Stimulated activated CD4-positive, alpha-beta T cell treated with anti-CD3 and anti-CD28 coated beads, Interleukin-1b, Interleukin-23, amount 100 ng/mL, for 1 hour (primary cell): Measurements from ENCODE around the gene FAM193B.

Experiments
- DNase-seq, 2 donors: peaks; one replicate each; pipeline ENCODE4 v3.0.0-alpha.2; 2020; ENCODE audit warnings: low read depth in 2 of 2

FAM193B gene

GRCh38 chr5:177515580-177515979, 38.8 kb downstream of the FAM193B start:
- no peak for DNase-seq

- no peak for DNase-seq
Observed at GRCh38 chr5:177514541-177514940, 39.8 kb downstream of the FAM193B start.

- no peak for DNase-seq
Observed at GRCh38 chr5:177513500-177513899, 40.9 kb downstream of the FAM193B start.

GRCh38 chr5:177512736-177513380, 41.5 kb downstream of the FAM193B start:
- no peak for DNase-seq

GRCh38 chr5:177511796-177512675, 42.3 kb downstream of the FAM193B start:
- DNase-seq = no peak

- DNase-seq = no peak
Observed at GRCh38 chr5:177511181-177511580, 43.2 kb downstream of the FAM193B start.

GRCh38 chr5:177510567-177511053, 43.8 kb downstream of the FAM193B start:
- no peak for DNase-seq

- no peak for DNase-seq
Observed at GRCh38 chr5:177509991-177510566, 44.3 kb downstream of the FAM193B start.

- DNase-seq = no peak
Observed at GRCh38 chr5:177509381-177509951, 44.9 kb downstream of the FAM193B start, which contains the start of gene DOK3. Gene DOK3, minus strand, starts transcription at chr5:177509826. Its CDS starts 286 bp downstream, at chr5:177509540.

- no peak for DNase-seq
Observed at GRCh38 chr5:177508837-177509236, 45.5 kb downstream of the FAM193B start.

- no peak for DNase-seq
Observed at GRCh38 chr5:177508221-177508611, 46.1 kb downstream of the FAM193B start.

GRCh38 chr5:177507596-177508220, 46.7 kb downstream of the FAM193B start:
- DNase-seq = no peak

- DNase-seq = no peak
Observed at GRCh38 chr5:177507165-177507564, 47.2 kb downstream of the FAM193B start.

- DNase-seq = no peak
Observed at GRCh38 chr5:177505075-177505474, 49.3 kb downstream of the FAM193B start.

- DNase-seq = no peak
Observed at GRCh38 chr5:177504086-177505056, 50.0 kb downstream of the FAM193B start.

GRCh38 chr5:177503351-177504085, 50.8 kb downstream of the FAM193B start:
- DNase-seq = no peak

GRCh38 chr5:177502886-177503285, 51.5 kb downstream of the FAM193B start:
- no peak for DNase-seq

- no peak for DNase-seq
Observed at GRCh38 chr5:177501874-177502678, 52.3 kb downstream of the FAM193B start.
